Left ventricle myocardium superior (tissue), 1 donor: ENCODE measurements around the gene LIMD2. TPM values are rescaled to one million over a fixed set of nuclear protein-coding genes. Genes with fewer than 3 reads are reported as not detected.

Source experiments
- ATAC-seq: fragments of 200-7000 bp; cut with Tn5 transposase; one replicate; pipeline ENCODE4 v1.9.1; 2020; ENCODE audit warnings: mild to moderate bottlenecking, moderate library complexity
- DNase-seq: peaks from one replicate; pipeline ENCODE4 v3.0.0-alpha.2; 2020
- intact Hi-C: fragments of 100-400 bp; cut with micrococcal nuclease; formaldehyde crosslinking; loops from one replicate; pipeline ENCODE4 v1.11.0; 2022
- total RNA-seq: library from RNA; stranded (reverse); fragmentation: NEBNext Ultra II Directional; extraction: Animal tissue kit (Norgen Biotek cat#: 25700); gene quantifications from one replicate; pipeline ENCODE4 v1.2.1, GENCODE V29; 2021
- donor health status: DM: no; HTN: yes; CAD: no; lungs with severe emphysema.

The LIMD2 gene
- total RNA-seq, 1 donor from 2014 or later: 4.7 TPM

GRCh38 chr17:63686138-63686685 lies 13.7 kb downstream of the LIMD2 start:
- DNase-seq (no peak), ATAC-seq (peak; percentile 8)
- intact Hi-C loops: no loop called here

- ATAC-seq: no peak
These were observed 14.3 kb downstream of the LIMD2 start for GRCh38 chr17:63685578-63685977.

GRCh38 chr17:63685041-63685440 lies 14.9 kb downstream of the LIMD2 start:
- ATAC-seq (peak; percentile 56), DNase-seq (no peak)
- intact Hi-C loops: no loop called here

More at GRCh38 chr17:63685578-63685977, 14.3 kb downstream of the LIMD2 start:
- DNase-seq: no peak
- intact Hi-C loops: no loop called here

GRCh38 chr17:63682981-63683380 lies 16.9 kb downstream of the LIMD2 start:
- DNase-seq (no peak), ATAC-seq (no peak)
- intact Hi-C loops: no loop called here

GRCh38 chr17:63682441-63682840 lies 17.5 kb downstream of the LIMD2 start:
- intact Hi-C loops: no loop called here
- DNase-seq: no peak
- ATAC-seq: no peak

- DNase-seq: no peak
- intact Hi-C loops: no loop called here
- ATAC-seq: peak; percentile 47
These were observed 18.4 kb downstream of the LIMD2 start for GRCh38 chr17:63681530-63681929.

GRCh38 chr17:63680700-63681099 lies 19.2 kb downstream of the LIMD2 start:
- DNase-seq: no peak
- intact Hi-C loops: no loop called here

GRCh38 chr17:63679214-63679613 lies 20.7 kb downstream of the LIMD2 start:
- ATAC-seq: no peak
- intact Hi-C loops: no loop called here
- DNase-seq: no peak

More at GRCh38 chr17:63680700-63681099, 19.2 kb downstream of the LIMD2 start:
- no peak for ATAC-seq

GRCh38 chr17:63676584-63676983 lies 23.3 kb downstream of the LIMD2 start:
- DNase-seq (no peak), ATAC-seq (no peak)
- intact Hi-C loops: no loop called here

- DNase-seq (peak; percentile 70), ATAC-seq (peak; percentile 93)
- intact Hi-C loops: no loop called here
These were observed 24.0 kb downstream of the LIMD2 start for GRCh38 chr17:63675607-63676546.

- intact Hi-C loops: no loop called here
- ATAC-seq: peak; percentile 80
- no peak for DNase-seq
These were observed 24.7 kb downstream of the LIMD2 start for GRCh38 chr17:63675231-63675606.

- no peak for ATAC-seq
- intact Hi-C loops: loop anchor here (2.0 kb wide), 1 partner anchor 42 kb away; no protein-coding TSS in a partner anchor
- no peak for DNase-seq
These were observed 27.1 kb downstream of the LIMD2 start for GRCh38 chr17:63672856-63673255.

GRCh38 chr17:63665527-63666214 lies 34.3 kb downstream of the LIMD2 start:
- DNase-seq (no peak), ATAC-seq (peak; percentile 80)
- intact Hi-C loops: no loop called here

- DNase-seq: no peak
- no peak for ATAC-seq
- intact Hi-C loops: no loop called here
These were observed 40.1 kb downstream of the LIMD2 start for GRCh38 chr17:63659850-63660249.

GRCh38 chr17:63658366-63658765 lies 41.6 kb downstream of the LIMD2 start:
- DNase-seq (no peak), ATAC-seq (no peak)
- intact Hi-C loops: no loop called here

GRCh38 chr17:63657786-63658185 lies 42.1 kb downstream of the LIMD2 start:
- no peak for ATAC-seq
- DNase-seq: no peak
- intact Hi-C loops: no loop called here

- intact Hi-C loops: no loop called here
- ATAC-seq: peak; percentile 75
These were observed 46.9 kb downstream of the LIMD2 start for GRCh38 chr17:63653050-63653449.

GRCh38 chr17:63652106-63652505 lies 47.8 kb downstream of the LIMD2 start:
- intact Hi-C loops: no loop called here
- ATAC-seq: peak; percentile 72
- no peak for DNase-seq

More at GRCh38 chr17:63653050-63653449, 46.9 kb downstream of the LIMD2 start:
- DNase-seq: no peak

GRCh38 chr17:63649813-63650212 lies 50.1 kb downstream of the LIMD2 start:
- intact Hi-C loops: no loop called here
- ATAC-seq (no peak), DNase-seq (no peak)

- intact Hi-C loops: no loop called here
- no peak for DNase-seq
- ATAC-seq: no peak
These were observed 52.0 kb downstream of the LIMD2 start for GRCh38 chr17:63647936-63648335.
